A549 (cell line): Measurements from ENCODE around the gene GRIP1. TPM values are rescaled to one million over a fixed set of nuclear protein-coding genes. Genes with fewer than 3 reads are reported as not detected.

Experiments
- ATAC-seq, 2 experiments: fragments of 200-7000 bp in 1 of 2; fragments of >200 bp in 1 of 2; cut with Nextera tagmentation in 1 of 2; cut with Tn5 transposase in 1 of 2; 3 replicates each; pipeline versions ENCODE4 v1.8.0 to v1.9.1; 2018 to 2020; ENCODE audit warnings: mild to moderate bottlenecking in 1 of 2, moderate library complexity in 1 of 2
- CTCF ChIA-PET: fragments of 300-600 bp; sonication (Branson Sonifier 250); formaldehyde crosslinking; extraction: SDS; loops from one replicate; lab custom pipeline; 2021; ENCODE audit warnings: antibody characterized with exemption, inconsistent platforms; lab: Yijun Ruan, JAX
- POLR2A ChIA-PET: fragments of 350-600 bp; formaldehyde crosslinking; extraction: SDS; loops from one replicate; lab custom pipeline; 2021; ENCODE audit warnings: antibody characterized with exemption, inconsistent platforms; lab: Yijun Ruan, JAX
- DNase-seq, 2 experiments: peaks; one replicate each; pipeline versions ENCODE4 v3.0.0 to v3.0.0-alpha.2; 2011 to 2016; ENCODE audit warnings: low read depth in 1 of 2, low spot score in 1 of 2
- FAIRE-seq: peaks from 2 replicates; lab custom pipeline; 2011; peaks lifted over from hg19 to GRCh38; lab: Jason Lieb, UNC
- H3K27ac ChIP-seq, 2 experiments: fragments of >200 bp; sonication (Bioruptor Twin); formaldehyde crosslinking; 3 replicates each; pipeline ENCODE4 v1.5.1; 2016 to 2017
- H3K4me1 ChIP-seq: fragments of >200 bp; sonication (Bioruptor Twin); formaldehyde crosslinking; 3 replicates; pipeline ENCODE4 v1.6.1; 2016
- H3K4me2 ChIP-seq: fragments of >200 bp; sonication (Bioruptor Twin); formaldehyde crosslinking; 3 replicates; pipeline ENCODE4 v1.6.1; 2016
- H3K4me3 ChIP-seq: fragments of >200 bp; sonication (Bioruptor Twin); formaldehyde crosslinking; 3 replicates; pipeline ENCODE4 v1.5.1; 2016
- H3K9me3 ChIP-seq: fragments of >200 bp; sonication (Bioruptor Twin); formaldehyde crosslinking; 3 replicates; pipeline ENCODE4 v1.6.1; 2016
- ATOH8 ChIP-seq: fragments of 250-450 bp; sonication (Bioruptor Pico); IDR thresholded peaks from 2 replicates; pipeline ENCODE4 v1.5.0; 2020; ENCODE audit warnings: low read depth, mild to moderate bottlenecking, moderate library complexity
- BHLHE40 ChIP-seq: IDR thresholded peaks from 2 replicates; pipeline ENCODE4 v1.6.1; 2012; ENCODE audit warnings: low read depth, low read length, inconsistent platforms
- CHD4 ChIP-seq: fragments of 200-600 bp; sonication (generic); IDR thresholded peaks from 2 replicates; pipeline ENCODE4 v1.6.1; 2016; ENCODE audit warnings: antibody characterized with exemption, mild to moderate bottlenecking, borderline replicate concordance
- E2F6 ChIP-seq: IDR thresholded peaks from 2 replicates; pipeline ENCODE4 v1.6.1; 2012; ENCODE audit warnings: low read depth, borderline replicate concordance
- EHF ChIP-seq: fragments of 250-450 bp; sonication (Bioruptor Pico); IDR thresholded peaks from 2 replicates; pipeline ENCODE4 v1.5.0; 2020; ENCODE audit warnings: mild to moderate bottlenecking
- EHMT2 ChIP-seq: fragments of 200-600 bp; sonication (generic); IDR thresholded peaks from 2 replicates; pipeline ENCODE4 v1.6.1; 2016; ENCODE audit warnings: antibody characterized with exemption, low read depth, mild to moderate bottlenecking, moderate library complexity
- ELK1 ChIP-seq: fragments of 150-350 bp; IDR thresholded peaks from 2 replicates; pipeline ENCODE4 v1.6.1; 2014; ENCODE audit warnings: low read depth, mild to moderate bottlenecking, low read length
- EP300 ChIP-seq, 2 experiments: fragments of >200 bp; sonication (Bioruptor Twin); formaldehyde crosslinking; IDR thresholded peaks; 2 replicates in 1 of 2; 3 replicates in 1 of 2; pipeline ENCODE4 v1.6.1; 2016 to 2017
- ESRRA ChIP-seq: fragments of 150-350 bp; IDR thresholded peaks from 2 replicates; pipeline ENCODE4 v1.6.1; 2014; ENCODE audit warnings: mild to moderate bottlenecking, low read length, borderline replicate concordance
- FOXS1 ChIP-seq: fragments of 250-450 bp; sonication (Bioruptor Pico); IDR thresholded peaks from 2 replicates; pipeline ENCODE4 v1.5.0; 2020; ENCODE audit warnings: mild to moderate bottlenecking, moderate library complexity
- HES2 ChIP-seq: fragments of >200 bp; sonication (Bioruptor Twin); formaldehyde crosslinking; IDR thresholded peaks from 2 replicates; pipeline ENCODE4 v1.6.1; 2016
- HOXB13 ChIP-seq: fragments of 250-450 bp; sonication (Bioruptor Pico); IDR thresholded peaks from 2 replicates; pipeline ENCODE4 v1.5.0; 2020; ENCODE audit warnings: low read depth, mild to moderate bottlenecking, moderate library complexity
- HOXB5 ChIP-seq: fragments of 250-450 bp; sonication (Bioruptor Pico); IDR thresholded peaks from 2 replicates; pipeline ENCODE4 v1.5.0; 2020; ENCODE audit warnings: mild to moderate bottlenecking, moderate library complexity
- JUNB ChIP-seq: fragments of >200 bp; sonication (Bioruptor Twin); formaldehyde crosslinking; IDR thresholded peaks from 2 replicates; pipeline ENCODE4 v1.6.1; 2016
- KDM1A ChIP-seq: fragments of 200-600 bp; sonication (generic); IDR thresholded peaks from 2 replicates; pipeline ENCODE4 v1.6.1; 2016; ENCODE audit warnings: low read depth, mild to moderate bottlenecking
- MAFK ChIP-seq: fragments of 450-650 bp; IDR thresholded peaks from 2 replicates; pipeline ENCODE4 v1.6.1; 2014; ENCODE audit not compliant: partially characterized antibody
- MAX ChIP-seq: IDR thresholded peaks from 2 replicates; pipeline ENCODE4 v1.6.1; 2012
- PBX3 ChIP-seq: IDR thresholded peaks from 2 replicates; pipeline ENCODE4 v1.6.1; 2012
- PHF8 ChIP-seq: fragments of 200-600 bp; sonication (generic); IDR thresholded peaks from 2 replicates; pipeline ENCODE4 v1.6.1; 2016; ENCODE audit warnings: low read depth, mild to moderate bottlenecking, antibody characterized with exemption, moderate library complexity, borderline replicate concordance
- POLR2AphosphoS2 ChIP-seq: conservative IDR thresholded peaks from 2 replicates; pipeline ENCODE4 v1.6.1; 2012; ENCODE audit warnings: low read length, improper control_type of control experiment, inconsistent platforms
- RAD21 ChIP-seq, 2 experiments: fragments of >200 bp in 1 of 2; sonication (Bioruptor Twin) in 1 of 2; formaldehyde crosslinking in 1 of 2; IDR thresholded peaks in 1 of 2; conservative IDR thresholded peaks in 1 of 2; 2 replicates in 1 of 2; 3 replicates in 1 of 2; pipeline ENCODE4 v1.6.1; 2012 to 2018; ENCODE audit warnings: inconsistent platforms in 1 of 2
- RARB ChIP-seq: fragments of 250-450 bp; sonication (Bioruptor Pico); IDR thresholded peaks from 2 replicates; pipeline ENCODE4 v1.8.0; 2021; ENCODE audit warnings: mild to moderate bottlenecking, moderate library complexity
- RCOR1 ChIP-seq: fragments of 150-350 bp; IDR thresholded peaks from 2 replicates; pipeline ENCODE4 v1.6.1; 2014; ENCODE audit warnings: antibody characterized with exemption, low read length, low read depth
- REST ChIP-seq: fragments of 200-600 bp; sonication (generic); IDR thresholded peaks from 2 replicates; pipeline ENCODE4 v1.6.1; 2016; ENCODE audit warnings: antibody characterized with exemption, mild to moderate bottlenecking, moderate library complexity
- RFX5 ChIP-seq: fragments of 450-650 bp; IDR thresholded peaks from 2 replicates; pipeline ENCODE4 v1.7.1; 2014; ENCODE audit warnings: antibody characterized with exemption, mild to moderate bottlenecking, moderate library complexity
- SREBF2 ChIP-seq: fragments of 450-650 bp; IDR thresholded peaks from 2 replicates; pipeline ENCODE4 v1.6.1; 2014; ENCODE audit warnings: mild to moderate bottlenecking, moderate library complexity
- TFCP2L1 ChIP-seq: fragments of 250-450 bp; sonication (Bioruptor Pico); IDR thresholded peaks from 2 replicates; pipeline ENCODE4 v1.5.0; 2021; ENCODE audit warnings: mild to moderate bottlenecking
- USF2 ChIP-seq: fragments of 450-650 bp; IDR thresholded peaks from 2 replicates; pipeline ENCODE4 v1.6.1; 2014; ENCODE audit warnings: antibody characterized with exemption
- WGBS: methylation state at CpG from one replicate; pipeline ENCODE4 v1.1.6; 2017; ENCODE audit errors: missing lambda C conversion rate; 5-methylcytosine and 5-hydroxymethylcytosine counted together
- polyA plus RNA-seq, 4 experiments: library from polyadenylated mRNA; depleted of rRNA in 3 of 4; stranded (reverse); fragments of >200 nt; fragmentation: RNase III in 1 of 4; extraction: RNeasy Plus Mini Kit Qiagen cat#74134 plus additional on column Dnase treatment in 1 of 4; gene quantifications; 2 replicates in 3 of 4; 3 replicates in 1 of 4; pipeline ENCODE4 v1.2.3, GENCODE V29; 2011 to 2017

The GRIP1 gene
- polyA plus RNA-seq, 2 of the 4 experiments (the other 2 are of a cell fraction): 4.6 to 5.8 TPM

GRCh38 chr12:66331814-66332213 lies 347.1 kb downstream of the GRIP1 start (continued):
- TF ChIP-seq PBX3 (no peak), EHF (CRISPR knock-in tag) (no peak), ELK1 (no peak)

GRCh38 chr12:66331016-66331415 lies 347.9 kb downstream of the GRIP1 start:
- DNase-seq (no peak), FAIRE-seq (no peak), ATAC-seq (no peak)
- ChIA-PET CTCF (no interaction called here), POLR2A (no interaction called here)
- H3K4me3 ChIP-seq: no peak overlapping the region
- H3K9me3 ChIP-seq: no peaks in the 10 kb centered on the region
- H3K4me1 ChIP-seq: no peaks in the 10 kb centered on the region
- no peak overlapping the region for H3K4me2 ChIP-seq
- WGBS: 86% methylated on average over 13 of the region's 13 CpGs
- TF ChIP-seq HES2 (no peak), KDM1A (no peak), HOXB13 (CRISPR knock-in tag) (no peak), EHMT2 (no peak), REST (no peak), RFX5 (no peak), TFCP2L1 (no peak), JUNB (no peak), MAX (no peak), CHD4 (no peak), HOXB5 (CRISPR knock-in tag) (no peak), FOXS1 (no peak), PHF8 (no peak), MAFK (no peak), RAD21 (conservative IDR thresholded peaks at IDR 0.05 in 1 of 2, IDR thresholded peaks at IDR 0.05 in 1 of 2) (no peak)
- H3K27ac ChIP-seq: no peak overlapping the region

GRCh38 chr12:66329941-66330340 lies 348.9 kb downstream of the GRIP1 start:
- no peak overlapping the region for H3K27ac ChIP-seq
- POLR2A ChIA-PET: no interaction called here
- ATAC-seq: no peak

More at GRCh38 chr12:66329941-66330340, 348.9 kb downstream of the GRIP1 start:
- WGBS: 88% methylated on average over 5 of the region's 5 CpGs
- no peak for DNase-seq
- TF ChIP-seq RARB (CRISPR knock-in tag): no peak
- no peak for TF ChIP-seq EP300 (IDR thresholded peaks at IDR 0.05)
- TF ChIP-seq RAD21 (conservative IDR thresholded peaks at IDR 0.05 in 1 of 2, IDR thresholded peaks at IDR 0.05 in 1 of 2): no peak
- TF ChIP-seq USF2: no peak
- TF ChIP-seq RCOR1: no peak
- no peak for TF ChIP-seq POLR2AphosphoS2
- TF ChIP-seq E2F6: no peak
- no peak for TF ChIP-seq ATOH8 (CRISPR knock-in tag)
- TF ChIP-seq FOXS1: no peak
- no peak for TF ChIP-seq SREBF2
- no peak for TF ChIP-seq ESRRA
- TF ChIP-seq BHLHE40: no peak
- CTCF ChIA-PET: no interaction called here
- H3K4me2 ChIP-seq: no peak overlapping the region
- no peak for FAIRE-seq
- H3K4me1 ChIP-seq: no peaks in the 10 kb centered on the region
- no peaks in the 10 kb centered on the region for H3K9me3 ChIP-seq
- H3K4me3 ChIP-seq: no peak overlapping the region
